GM19455 (cell line): ENCODE measurements around the gene AOAH.

Experiments
- ATAC-seq: cut with Tn5 transposase; IDR thresholded peaks from one replicate; pipeline ENCODE4 v1.9.1; 2021; ENCODE audit not compliant: unreplicated experiment

Gene AOAH

DNA sequence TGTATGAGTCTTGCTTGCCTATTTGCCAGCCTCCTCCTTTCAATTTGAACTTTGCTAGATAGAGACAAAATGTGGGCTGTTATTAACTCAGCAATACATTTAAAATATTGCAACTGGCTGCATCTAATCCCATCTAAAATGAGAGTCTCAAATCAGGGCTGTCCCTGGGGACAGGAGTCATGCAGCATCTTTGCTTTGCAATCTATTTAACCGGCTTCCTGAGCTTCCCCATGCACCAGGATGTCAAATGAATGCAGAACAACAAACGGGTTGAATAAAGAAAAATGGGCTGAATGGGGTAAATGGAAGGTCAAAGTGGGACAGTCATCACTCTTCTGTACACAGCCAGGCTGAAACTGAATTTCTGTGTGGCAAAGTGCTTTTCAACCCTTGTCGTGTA is 89.2 kb downstream of the AOAH start:
- no peak for ATAC-seq

- ATAC-seq = no peak
These were observed 90.9 kb downstream of the AOAH start for GRCh38 chr7:36633377-36633776.

DNA sequence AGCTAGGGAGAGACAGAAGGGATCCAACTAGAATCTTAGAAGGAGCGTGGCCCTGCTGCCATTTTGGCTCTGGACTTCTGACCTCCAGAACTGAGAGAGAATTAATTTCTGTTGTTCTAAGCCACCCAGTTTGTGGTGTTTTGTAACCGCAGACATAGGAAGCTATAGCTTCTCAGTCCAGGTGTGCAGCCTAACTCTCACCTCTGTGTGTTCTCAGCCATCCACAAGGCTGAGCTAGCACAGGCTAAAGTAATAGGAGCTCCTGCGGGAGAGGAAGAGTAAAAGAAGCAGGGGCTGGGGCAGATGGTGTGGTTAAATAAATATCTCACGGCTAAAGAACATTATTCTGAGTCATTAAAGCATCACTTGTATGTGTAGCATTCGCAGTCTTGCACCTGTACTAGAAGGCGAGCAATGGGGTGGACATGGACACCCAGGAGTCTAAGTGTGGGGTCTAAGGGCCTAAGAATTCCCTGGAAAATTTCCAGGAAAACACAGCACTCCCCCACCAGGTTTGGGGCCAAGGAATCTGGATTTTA is 94.1 kb downstream of the AOAH start:
- no peak for ATAC-seq

- no peak for ATAC-seq
These were observed 94.9 kb downstream of the AOAH start for GRCh38 chr7:36629351-36629750.

GRCh38 chr7:36627836-36628235 is 96.5 kb downstream of the AOAH start:
- ATAC-seq = no peak

GRCh38 chr7:36626111-36626510 is 98.2 kb downstream of the AOAH start:
- no peak for ATAC-seq

GRCh38 chr7:36625247-36625646 is 99.0 kb downstream of the AOAH start:
- no peak for ATAC-seq

GRCh38 chr7:36623247-36623646 is 101.0 kb downstream of the AOAH start:
- ATAC-seq = no peak

GRCh38 chr7:36621396-36621795 is 102.9 kb downstream of the AOAH start:
- no peak for ATAC-seq

- ATAC-seq = no peak
These were observed 104.1 kb downstream of the AOAH start for GRCh38 chr7:36620166-36620708.

- ATAC-seq = no peak
These were observed 106.9 kb downstream of the AOAH start for GRCh38 chr7:36617408-36617807.

GRCh38 chr7:36615852-36616540 is 108.3 kb downstream of the AOAH start:
- ATAC-seq = no peak

- no peak for ATAC-seq
These were observed 109.3 kb downstream of the AOAH start for GRCh38 chr7:36614959-36615358.

DNA sequence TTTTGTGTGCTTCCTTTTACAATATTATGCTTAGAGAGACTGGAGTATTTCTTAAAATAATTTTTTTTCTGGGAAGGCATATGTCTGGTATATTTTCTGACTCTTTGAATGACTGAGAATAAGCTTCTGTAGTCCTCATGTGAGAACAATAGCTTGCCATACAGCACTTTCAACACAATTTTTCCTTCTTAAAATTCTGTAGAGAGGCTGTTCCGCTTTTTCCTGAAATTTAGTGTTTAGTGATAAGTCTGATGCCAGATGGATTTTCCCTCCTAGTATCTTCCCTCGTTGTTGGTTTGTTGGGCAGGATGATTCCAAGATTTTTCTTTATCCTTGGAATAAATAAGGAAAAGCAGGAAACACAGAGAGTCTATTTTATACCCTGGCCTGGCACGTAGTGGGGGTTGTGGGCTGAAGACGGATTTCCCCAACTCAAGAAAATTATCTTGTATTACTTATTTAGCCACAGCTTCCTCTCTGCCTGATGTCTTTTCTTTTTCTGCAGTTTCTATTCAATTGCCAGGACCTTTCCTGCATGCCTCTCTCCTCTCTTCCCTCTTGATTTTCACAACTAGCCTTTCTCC is 111.2 kb downstream of the AOAH start:
- no peak for ATAC-seq

- ATAC-seq = no peak
These were observed 112.6 kb downstream of the AOAH start for GRCh38 chr7:36611703-36612102.

DNA sequence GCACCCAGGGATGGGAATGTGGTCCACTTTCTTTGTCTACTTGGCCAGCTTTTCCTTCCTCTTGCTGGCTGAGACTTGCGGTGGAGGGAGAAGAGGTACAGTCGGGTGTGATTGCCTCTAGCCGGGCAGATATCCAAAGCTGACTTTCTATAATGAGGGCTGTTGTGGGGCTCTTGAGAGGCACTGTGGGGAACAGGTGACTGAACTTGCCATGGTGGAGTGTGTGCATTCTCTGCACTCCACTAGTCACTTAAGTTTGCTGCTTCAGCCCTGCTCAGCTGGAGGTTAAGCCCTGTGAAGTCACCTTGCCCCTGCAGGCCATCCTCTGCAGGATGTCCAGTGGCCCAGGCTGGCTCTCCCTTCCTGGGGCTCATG is 116.6 kb downstream of the AOAH start:
- no peak for ATAC-seq

- ATAC-seq = no peak
These were observed 117.1 kb downstream of the AOAH start for GRCh38 chr7:36606976-36607720.

GRCh38 chr7:36606153-36606975 is 117.9 kb downstream of the AOAH start:
- ATAC-seq = no peak

DNA sequence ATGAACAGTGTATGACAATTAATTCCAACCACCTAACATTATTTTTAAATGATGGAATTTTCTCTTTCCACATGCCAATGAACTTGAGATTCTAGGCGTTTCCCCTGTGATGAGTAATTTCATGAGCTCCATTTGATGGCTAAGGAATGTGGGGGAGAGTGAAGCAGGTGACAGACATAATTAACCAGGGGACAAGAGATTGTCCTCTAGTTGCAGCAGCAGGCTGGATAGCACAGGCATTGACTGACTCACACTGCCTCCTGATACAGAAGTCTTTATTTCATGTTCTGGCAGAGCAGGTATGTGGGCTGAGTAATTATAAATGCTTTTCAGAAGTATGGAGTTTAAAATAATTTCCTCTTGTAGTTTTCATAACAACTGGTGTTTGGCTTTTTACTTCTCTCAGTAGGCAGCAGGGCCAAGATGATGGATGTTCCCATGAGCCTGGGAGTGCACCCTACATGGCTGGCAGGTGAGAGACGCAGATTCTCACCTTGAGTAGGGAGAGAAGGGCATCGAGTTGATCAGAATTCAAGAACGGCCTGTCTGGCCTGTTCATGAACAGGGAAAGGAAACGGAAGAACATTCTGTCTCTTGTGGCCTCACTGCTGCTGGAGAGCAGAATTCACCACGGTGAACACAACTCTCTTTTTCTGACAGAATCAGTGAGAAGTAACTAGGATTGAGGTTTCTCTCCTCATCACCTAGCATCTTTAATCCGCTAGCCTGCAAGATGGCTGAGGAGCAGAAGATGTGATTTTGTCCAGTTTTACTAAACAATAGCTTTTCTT is 118.8 kb downstream of the AOAH start:
- ATAC-seq = no peak

DNA sequence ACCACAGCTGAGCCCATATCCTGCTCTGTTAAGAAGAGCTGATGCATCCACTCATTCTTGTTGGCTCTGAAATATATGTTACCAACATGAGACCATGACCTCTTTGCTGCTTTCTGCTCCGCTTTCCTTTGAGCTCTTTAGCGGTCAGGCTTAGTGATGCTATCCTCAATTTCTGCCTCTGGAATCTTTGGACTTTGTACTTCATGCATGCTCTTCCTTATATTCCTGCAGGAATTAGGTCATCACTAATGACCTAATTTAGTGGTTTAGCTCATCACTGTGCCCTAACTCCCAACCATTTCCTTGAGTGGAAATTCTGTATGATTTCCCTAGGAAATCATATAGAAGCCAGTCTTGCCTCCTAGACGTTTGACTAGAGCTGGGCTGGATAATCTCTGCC is 119.5 kb downstream of the AOAH start:
- no peak for ATAC-seq
